Measurements from ENCODE around the gene DENND5B.
"Not testable (repeated sequence)": the region's sequence is repeated elsewhere in the genome, so short reads cannot be mapped to it uniquely, and the experiment has no call there.

- TF ChIP-seq, protein P1, sequence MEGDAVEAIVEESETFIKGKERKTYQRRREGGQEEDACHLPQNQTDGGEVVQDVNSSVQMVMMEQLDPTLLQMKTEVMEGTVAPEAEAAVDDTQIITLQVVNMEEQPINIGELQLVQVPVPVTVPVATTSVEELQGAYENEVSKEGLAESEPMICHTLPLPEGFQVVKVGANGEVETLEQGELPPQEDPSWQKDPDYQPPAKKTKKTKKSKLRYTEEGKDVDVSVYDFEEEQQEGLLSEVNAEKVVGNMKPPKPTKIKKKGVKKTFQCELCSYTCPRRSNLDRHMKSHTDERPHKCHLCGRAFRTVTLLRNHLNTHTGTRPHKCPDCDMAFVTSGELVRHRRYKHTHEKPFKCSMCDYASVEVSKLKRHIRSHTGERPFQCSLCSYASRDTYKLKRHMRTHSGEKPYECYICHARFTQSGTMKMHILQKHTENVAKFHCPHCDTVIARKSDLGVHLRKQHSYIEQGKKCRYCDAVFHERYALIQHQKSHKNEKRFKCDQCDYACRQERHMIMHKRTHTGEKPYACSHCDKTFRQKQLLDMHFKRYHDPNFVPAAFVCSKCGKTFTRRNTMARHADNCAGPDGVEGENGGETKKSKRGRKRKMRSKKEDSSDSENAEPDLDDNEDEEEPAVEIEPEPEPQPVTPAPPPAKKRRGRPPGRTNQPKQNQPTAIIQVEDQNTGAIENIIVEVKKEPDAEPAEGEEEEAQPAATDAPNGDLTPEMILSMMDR (conservative IDR thresholded peaks at IDR 0.05 in 1 of 2, IDR thresholded peaks at IDR 0.05 in 1 of 2; ENCODE audit: extremely low read depth in 1 of 2, insufficient read depth in 1 of 2, low read depth in 1 of 2, low read length in 2 of 2) = not testable (repeated sequence)
- TF ChIP-seq EZH2 (IDR thresholded peaks at IDR 0.05; ENCODE audit: borderline replicate concordance, low read length) = not testable (repeated sequence)
Measured at GRCh38 chr12:31375422-31375821, 215.5 kb downstream of the DENND5B start.

Measured in mammary epithelial cell (primary cell).